Activated CD8-positive, alpha-beta memory T cell treated with anti-CD3 and anti-CD28 coated beads for 36 hours (primary cell): ENCODE data around the gene UQCRH. TPM values are rescaled to one million over a fixed set of nuclear protein-coding genes. Genes with fewer than 3 reads are reported as not detected.
"Not testable (repeated sequence)": the region's sequence is repeated elsewhere in the genome, so short reads cannot be mapped to it uniquely, and the experiment has no call there.

Experiments used
- CTCF ChIA-PET: fragments of 350-600 bp; sonication (Branson Sonifier 250); formaldehyde crosslinking; loops from one replicate; lab custom pipeline; 2021; ENCODE audit warnings: antibody characterized with exemption; lab: Charles Lee
- POLR2A ChIA-PET: fragments of 350-600 bp; sonication (Branson Sonifier 250); formaldehyde crosslinking; loops from one replicate; lab custom pipeline; 2021; ENCODE audit warnings: antibody characterized with exemption; lab: Charles Lee
- total RNA-seq, 2 experiments: library from RNA; stranded (reverse); gene quantifications; one replicate each; pipeline ENCODE4 v1.2.3, GENCODE V29; 2021

UQCRH gene
- total RNA-seq, 2 experiments from 2014 or later = 393 to 395 TPM

- POLR2A ChIA-PET = no interaction called here
- CTCF ChIA-PET = no interaction called here
Observed at GRCh38 chr1:46352363-46352762, 48.9 kb downstream of the UQCRH start.

DNA sequence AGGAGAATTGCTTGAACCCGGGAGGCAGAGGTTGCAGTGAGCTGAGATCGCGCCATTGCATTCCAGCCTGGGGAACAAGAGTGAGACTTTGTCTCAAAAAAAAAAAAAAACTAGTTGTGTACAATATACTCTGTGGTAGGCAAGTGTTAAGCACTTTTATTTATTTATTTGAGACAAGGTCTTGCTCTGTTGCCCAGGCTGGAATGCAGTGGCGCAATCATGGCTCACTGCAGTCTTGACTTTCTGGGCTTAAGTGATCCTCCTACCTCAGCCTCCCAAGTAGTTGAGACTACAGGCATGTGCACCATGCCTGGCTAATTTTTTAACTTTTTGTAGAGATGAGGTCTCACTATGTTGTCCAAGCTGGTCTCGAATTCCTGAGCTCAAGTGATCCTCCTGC is 52.4 kb downstream of the UQCRH start:
- POLR2A ChIA-PET, CTCF ChIA-PET: not testable (repeated sequence)

DNA sequence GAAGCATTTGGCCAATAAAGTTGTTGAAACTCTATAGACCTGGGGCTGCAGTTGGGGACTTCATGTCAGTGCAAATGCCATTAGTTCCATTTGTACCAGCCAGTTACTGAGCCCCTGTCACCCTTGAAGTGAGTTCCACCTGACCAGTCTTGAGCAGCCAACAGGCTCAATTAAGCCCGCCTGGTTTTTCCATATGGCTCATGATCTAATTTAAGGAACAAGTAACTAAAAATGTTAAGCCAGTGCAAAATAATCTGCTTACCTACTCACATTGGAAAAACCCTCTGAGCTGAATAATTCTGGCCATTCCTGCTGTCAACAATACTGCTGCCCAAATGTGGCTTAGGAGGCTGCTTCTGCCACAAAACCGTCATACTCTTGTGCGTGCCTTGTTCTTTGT is 58.7 kb downstream of the UQCRH start:
- POLR2A ChIA-PET = interaction anchor here (1.4 kb wide), 1 partner anchor 21 kb away, joined by 3 read pairs; no protein-coding TSS in a partner anchor
- CTCF ChIA-PET = no interaction called here

DNA sequence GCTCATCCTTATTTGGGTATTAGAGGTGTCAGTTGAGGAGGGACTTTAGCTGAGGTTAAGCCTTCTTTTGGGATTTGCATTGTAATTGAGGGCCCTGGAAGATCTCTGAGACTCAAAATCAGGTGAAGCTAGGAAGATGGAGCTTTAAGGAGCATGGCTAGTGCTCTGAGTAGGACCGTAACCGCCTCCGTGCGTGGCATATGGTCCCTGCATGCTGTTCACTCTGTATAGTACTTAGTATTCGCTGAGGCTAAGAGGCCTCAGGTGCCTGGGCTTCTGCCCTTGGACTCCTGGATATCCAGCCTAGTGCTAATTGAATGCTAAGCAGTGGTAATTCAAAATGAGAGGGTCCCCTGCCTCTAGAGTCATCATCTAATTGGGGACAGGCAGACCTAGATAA is 59.6 kb downstream of the UQCRH start:
- ChIA-PET POLR2A (no interaction called here), CTCF (no interaction called here)

DNA sequence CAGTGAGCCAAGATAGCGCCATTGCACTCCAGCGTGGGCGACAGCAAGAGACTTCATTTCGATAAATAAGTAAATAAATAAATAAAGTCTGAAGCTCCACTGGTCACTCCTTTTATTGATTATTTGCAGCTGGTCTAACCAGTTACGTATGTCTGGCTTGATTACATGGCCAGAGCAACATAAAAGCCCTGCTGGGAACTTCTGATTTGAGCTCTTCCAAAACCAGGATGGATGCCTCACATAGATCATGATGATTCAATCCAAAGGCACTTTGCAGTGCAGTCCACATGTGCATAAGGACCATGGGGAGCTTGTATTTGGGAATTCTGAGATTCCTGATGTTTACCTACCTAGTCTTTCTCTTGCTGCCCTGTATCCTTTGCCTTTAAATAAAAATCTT is 61.1 kb downstream of the UQCRH start:
- ChIA-PET POLR2A (interaction anchor here (0.7 kb wide), 1 partner anchor 8 kb away, joined by 11 read pairs; no protein-coding TSS in a partner anchor), CTCF (no interaction called here)

GRCh38 chr1:46365796-46366195 is 62.3 kb downstream of the UQCRH start:
- POLR2A ChIA-PET, CTCF ChIA-PET: not testable (repeated sequence)

Other genes starting within 250 kb of the UQCRH start
- gene PIK3R3, start 171.1 kb upstream of the UQCRH start, total RNA-seq = 1 to 10 TPM; 3.3 to 4.1 TPM
- gene TSPAN1, start 128.6 kb upstream of the UQCRH start, total RNA-seq = not detected
- not detected for gene P3R3URF, start 127.2 kb upstream of the UQCRH start, total RNA-seq
- 10 to 100 TPM; 52.8 to 59.0 TPM for gene POMGNT1, start 105.3 kb upstream of the UQCRH start, total RNA-seq
- under 1 TPM; 0.08 to 0.19 TPM for gene LURAP1, start 100.4 kb upstream of the UQCRH start, total RNA-seq
- gene RAD54L, start 55.9 kb upstream of the UQCRH start, total RNA-seq = 10 to 100 TPM; 60.9 to 63.1 TPM
- 10 to 100 TPM; 37.2 TPM for gene LRRC41, start 82 bp upstream of the UQCRH start, total RNA-seq
- gene NSUN4, start 37.1 kb downstream of the UQCRH start, total RNA-seq = 10 to 100 TPM; 28.8 to 30.8 TPM
- gene FAAH, start 90.6 kb downstream of the UQCRH start, total RNA-seq = 1 to 10 TPM; 4.8 to 5.3 TPM
- gene DMBX1, start 186.1 kb downstream of the UQCRH start, total RNA-seq = not detected
- gene KNCN, start 247.9 kb downstream of the UQCRH start, total RNA-seq = not detected